ES-I3 (cell line): Measurements from ENCODE around the gene CDH4.

Source experiments
- H3K36me3 ChIP-seq: 2 replicates; pipeline ENCODE4 v1.6.1; 2013; ENCODE audit warnings: mild to moderate bottlenecking, low read length, control low read depth, moderate library complexity; ENCODE audit not compliant: insufficient read depth
- H3K4me1 ChIP-seq: 2 replicates; pipeline ENCODE4 v1.6.1; 2013; ENCODE audit warnings: mild to moderate bottlenecking, control low read depth, low read length; ENCODE audit not compliant: insufficient read depth
- H3K9ac ChIP-seq: 2 replicates; pipeline ENCODE4 v1.6.1; 2013; ENCODE audit warnings: low read depth, mild to moderate bottlenecking, low read length, moderate library complexity
- H3K9me3 ChIP-seq: 2 replicates; pipeline ENCODE4 v1.6.1; 2013; ENCODE audit warnings: mild to moderate bottlenecking, low read length, moderate library complexity; ENCODE audit not compliant: control insufficient read depth, insufficient read depth

Gene CDH4

DNA sequence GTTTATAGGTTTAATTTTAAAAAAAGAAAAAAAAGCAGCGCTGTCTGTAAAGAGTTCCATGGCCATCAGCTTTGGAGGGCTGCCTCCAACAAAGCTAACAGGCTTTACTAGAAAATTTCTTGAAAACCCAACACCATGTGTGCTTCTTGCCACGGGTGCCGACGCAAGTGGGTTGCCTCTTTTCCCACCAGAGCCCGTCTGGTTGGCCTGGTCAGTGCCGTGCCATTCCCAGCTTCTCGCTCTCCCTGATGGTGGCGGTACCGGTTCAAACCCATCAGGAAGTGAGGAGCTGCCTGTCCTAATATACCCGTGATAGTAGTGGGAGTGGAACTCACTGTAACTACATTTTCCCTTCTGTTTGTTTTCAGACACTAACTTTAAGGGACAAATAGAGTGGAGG is 73.7 kb downstream of the CDH4 start:
- H3K36me3 ChIP-seq: no peaks in the 10 kb centered on the region
- H3K9ac ChIP-seq: no peak overlapping the region
- no peaks in the 10 kb centered on the region for H3K4me1 ChIP-seq
- H3K9me3 ChIP-seq: no peaks in the 10 kb centered on the region

DNA sequence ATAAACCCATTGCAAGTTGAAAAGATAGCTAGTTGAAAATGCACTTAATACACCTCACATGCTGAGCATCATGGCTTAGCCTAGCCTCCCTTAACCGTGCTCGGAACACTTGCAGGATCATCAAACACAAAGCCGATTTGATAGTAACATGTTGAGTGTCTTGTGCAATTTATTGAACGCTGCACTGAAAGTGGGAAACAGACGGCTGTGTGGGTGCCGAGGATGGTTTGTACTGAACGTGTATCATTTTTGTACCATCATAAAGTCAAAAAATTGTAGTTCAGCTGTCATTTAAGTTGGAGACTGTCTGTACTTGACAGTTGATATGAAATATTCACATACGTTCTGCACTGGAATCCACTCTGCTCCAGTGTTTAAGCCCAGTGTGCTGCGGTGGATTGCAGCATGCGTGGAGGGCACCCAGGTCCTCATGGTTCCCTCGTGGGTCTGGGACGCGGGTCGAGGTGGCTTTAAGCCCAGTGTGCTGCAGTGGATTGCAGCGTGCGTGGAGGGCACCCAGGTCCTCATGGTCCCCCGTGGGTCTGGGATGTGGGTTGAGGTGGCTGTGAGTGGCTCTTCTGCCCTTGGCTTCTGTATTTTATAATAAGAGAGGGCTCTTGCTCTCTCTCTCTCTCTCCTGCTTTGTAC is 77.0 kb downstream of the CDH4 start:
- Histone ChIP-seq H3K36me3 (no peaks in the 10 kb centered on the region), H3K4me1 (no peaks in the 10 kb centered on the region), H3K9me3 (no peaks in the 10 kb centered on the region), H3K9ac (no peak overlapping the region)

DNA sequence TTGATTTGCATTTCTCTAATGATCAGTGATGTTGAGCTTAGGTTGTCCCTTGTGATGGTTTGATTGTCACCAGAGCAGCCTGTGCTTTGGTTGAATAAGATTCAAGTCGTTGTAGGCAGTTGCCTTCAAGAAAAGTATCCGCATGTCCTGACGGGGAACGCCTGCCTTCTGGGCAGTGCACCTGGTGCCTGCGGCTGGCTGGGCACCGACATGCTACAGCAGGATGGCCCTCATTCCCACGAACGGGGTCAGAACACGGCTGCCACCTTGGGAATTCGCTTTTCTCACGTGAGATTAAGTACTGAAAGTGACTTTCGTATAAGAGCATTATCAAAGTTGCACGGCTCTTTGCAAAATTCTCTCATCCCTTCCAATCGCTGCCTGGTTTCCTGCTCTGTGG is 78.4 kb downstream of the CDH4 start:
- H3K9ac ChIP-seq: no peak overlapping the region
- H3K36me3 ChIP-seq: no peaks in the 10 kb centered on the region
- H3K9me3 ChIP-seq: no peaks in the 10 kb centered on the region
- H3K4me1 ChIP-seq: no peaks in the 10 kb centered on the region

DNA sequence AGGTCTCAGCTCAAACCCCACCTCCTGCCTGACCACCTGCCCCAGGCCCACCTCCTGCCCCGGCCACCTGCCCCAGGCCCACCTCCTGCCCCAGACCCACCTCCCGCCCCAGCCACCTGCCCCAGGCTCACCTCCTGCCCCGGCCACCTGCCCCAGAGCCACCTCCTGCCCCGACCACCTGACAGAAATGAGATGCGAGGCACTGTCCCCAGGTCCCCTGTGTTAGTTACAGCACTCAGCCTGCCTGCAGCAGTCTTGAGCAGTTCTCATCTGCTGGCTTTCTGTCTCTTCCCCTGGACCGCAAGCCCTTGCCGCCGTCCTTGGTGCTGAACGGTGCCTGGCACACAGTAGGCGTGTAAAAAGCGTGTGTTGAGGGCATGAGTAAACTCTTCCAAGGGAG is 79.5 kb downstream of the CDH4 start:
- no peak overlapping the region for H3K9ac ChIP-seq
- H3K36me3 ChIP-seq: no peaks in the 10 kb centered on the region

DNA sequence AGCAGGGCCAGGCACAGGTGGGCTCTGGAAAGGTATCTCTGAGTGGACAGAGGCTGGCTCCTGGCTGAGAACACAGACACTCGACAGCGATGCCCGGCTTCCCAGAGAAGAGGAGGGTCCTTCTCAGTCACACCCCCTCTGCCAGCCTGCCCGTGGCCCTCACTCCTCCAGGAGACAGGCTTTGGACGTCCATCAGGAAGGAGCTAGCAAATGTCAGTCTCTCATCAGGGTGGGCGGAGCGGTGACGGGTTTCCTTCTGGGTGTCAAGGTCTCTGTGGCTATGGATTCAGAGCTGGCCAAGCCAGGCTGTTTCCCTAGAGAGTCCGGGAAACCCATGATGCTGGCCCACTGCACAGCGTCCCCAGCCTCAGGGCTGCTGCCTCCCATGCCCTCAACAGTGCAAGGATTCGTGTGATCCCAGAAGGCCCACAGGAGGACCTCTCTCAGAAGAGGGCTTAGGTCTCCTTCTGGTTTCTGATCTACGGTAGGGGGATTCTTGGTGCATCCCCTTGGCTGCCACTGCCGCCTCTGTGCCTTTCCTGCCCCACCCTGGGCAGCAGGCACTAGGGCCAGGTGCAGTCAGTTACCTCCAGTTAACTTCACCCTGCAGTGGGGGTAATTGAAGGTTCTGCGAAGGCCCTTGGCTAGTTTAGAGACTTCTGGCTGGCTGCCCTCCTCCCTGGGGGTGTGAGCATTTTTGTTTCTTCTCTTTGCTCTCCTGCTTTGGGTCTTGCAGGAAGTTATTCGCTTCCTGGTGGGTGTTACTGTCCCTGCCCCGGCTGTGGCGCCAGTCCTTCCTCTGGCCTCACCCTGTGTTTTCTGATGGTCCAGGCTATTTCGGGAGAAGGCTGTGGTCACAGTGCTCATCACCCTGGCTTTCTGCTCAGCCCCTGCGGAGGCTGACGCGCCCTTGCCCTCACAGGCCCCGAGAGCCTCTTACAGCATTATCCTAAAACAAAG is 80.2 kb downstream of the CDH4 start:
- Histone ChIP-seq H3K9ac (no peak overlapping the region), H3K4me1 (no peaks in the 10 kb centered on the region), H3K9me3 (no peaks in the 10 kb centered on the region), H3K36me3 (no peaks in the 10 kb centered on the region)

More for the DNA sequence above, 79.5 kb downstream of the CDH4 start:
- Histone ChIP-seq H3K4me1 (no peaks in the 10 kb centered on the region), H3K9me3 (no peaks in the 10 kb centered on the region)

DNA sequence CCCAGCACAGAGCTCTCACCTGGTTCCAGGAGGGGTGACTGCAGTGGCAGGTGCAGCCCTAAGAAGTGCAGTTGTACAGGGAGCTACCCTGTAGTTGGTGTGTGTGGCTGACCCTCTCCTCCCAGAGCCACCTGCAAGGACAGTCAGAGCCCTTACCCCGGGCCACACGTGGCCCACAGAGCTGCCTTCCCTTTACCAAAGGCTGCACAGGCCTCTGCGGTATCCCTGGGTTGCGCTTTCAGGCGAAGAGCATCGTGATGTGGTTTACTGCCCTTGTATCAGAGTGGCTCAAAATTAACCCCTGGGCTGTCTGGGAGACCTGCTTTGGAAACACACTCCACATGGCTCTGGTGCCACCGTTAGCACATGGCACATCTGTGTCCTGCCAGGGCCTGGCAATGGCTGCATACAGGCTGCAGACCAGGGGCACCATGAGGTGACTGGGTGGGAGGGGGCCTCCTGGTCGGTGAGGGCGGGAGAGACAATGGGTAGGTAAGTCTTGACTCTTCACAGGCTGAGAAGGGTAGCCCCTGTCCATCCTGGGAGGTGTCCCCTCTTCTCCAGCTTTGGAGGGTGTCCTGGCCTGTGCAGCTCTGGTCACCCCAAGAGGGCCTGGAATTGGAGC is 81.5 kb downstream of the CDH4 start:
- Histone ChIP-seq H3K9me3 (no peaks in the 10 kb centered on the region), H3K9ac (no peak overlapping the region)

DNA sequence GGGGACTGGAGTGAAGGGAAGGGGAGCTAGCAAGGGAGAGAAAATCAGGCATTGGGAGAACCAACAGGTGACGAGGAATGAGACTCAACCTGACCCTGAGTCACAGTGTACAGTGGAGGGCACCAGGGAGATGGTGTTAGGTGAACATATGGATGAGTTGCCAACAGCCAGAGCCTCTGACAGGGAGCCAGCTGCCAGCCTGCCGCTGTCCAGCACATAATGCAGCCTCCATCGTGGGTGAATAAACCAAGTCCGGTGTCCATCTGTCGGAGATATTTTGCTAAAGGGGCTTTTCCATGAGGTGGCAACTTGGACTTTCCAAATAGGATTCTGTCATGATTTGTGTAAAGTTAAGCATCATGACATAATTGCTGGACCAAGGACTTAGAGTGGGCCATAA is 88.1 kb downstream of the CDH4 start:
- Histone ChIP-seq H3K9me3 (no peaks in the 10 kb centered on the region), H3K9ac (no peak overlapping the region), H3K4me1 (no peaks in the 10 kb centered on the region), H3K36me3 (no peaks in the 10 kb centered on the region)

More for the DNA sequence above, 81.5 kb downstream of the CDH4 start:
- Histone ChIP-seq H3K36me3 (no peaks in the 10 kb centered on the region), H3K4me1 (no peaks in the 10 kb centered on the region)

DNA sequence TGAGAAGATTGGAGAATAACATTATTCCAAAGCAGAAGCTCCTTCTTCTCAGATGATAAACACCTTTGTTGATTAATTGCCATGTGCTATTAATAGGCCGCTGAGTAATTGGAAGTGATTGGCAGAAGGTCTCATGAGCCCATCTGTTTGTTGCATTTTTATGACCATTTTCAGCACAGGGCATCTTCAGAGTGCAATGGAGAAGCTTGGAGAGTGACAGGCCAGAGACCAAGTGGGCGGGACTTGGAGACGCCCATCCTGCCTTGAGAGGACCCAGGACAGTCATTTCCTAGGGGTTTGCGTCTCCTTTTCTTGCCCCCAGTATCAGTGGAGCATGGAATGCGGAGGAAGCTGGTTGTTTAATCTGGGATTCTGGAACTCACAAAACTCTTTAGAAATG is 89.5 kb downstream of the CDH4 start:
- Histone ChIP-seq H3K9me3 (no peaks in the 10 kb centered on the region), H3K9ac (no peak overlapping the region), H3K4me1 (no peaks in the 10 kb centered on the region), H3K36me3 (no peaks in the 10 kb centered on the region)

DNA sequence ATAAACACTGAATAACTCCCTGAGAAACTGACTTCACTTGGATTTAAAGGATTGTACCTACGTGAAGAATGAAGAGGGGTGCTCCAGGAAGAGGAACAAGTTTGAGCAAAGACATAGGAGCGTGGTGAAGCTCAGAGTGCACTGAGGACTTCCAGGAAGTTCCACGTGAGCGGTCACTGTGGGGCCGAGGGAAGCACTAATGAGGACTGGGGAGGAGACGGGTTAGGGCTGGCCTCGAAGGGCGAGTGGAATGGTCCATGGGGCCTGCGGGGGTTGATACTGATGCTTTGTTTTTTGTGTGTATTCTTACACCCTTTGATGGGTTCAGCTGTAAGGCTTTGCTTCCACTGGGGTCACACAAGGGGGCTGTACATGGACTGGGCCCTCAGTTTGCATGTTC is 91.9 kb downstream of the CDH4 start:
- Histone ChIP-seq H3K9me3 (no peaks in the 10 kb centered on the region), H3K4me1 (no peaks in the 10 kb centered on the region; the same call in 1 of the 2 replicates), H3K9ac (no peak overlapping the region), H3K36me3 (no peaks in the 10 kb centered on the region)

DNA sequence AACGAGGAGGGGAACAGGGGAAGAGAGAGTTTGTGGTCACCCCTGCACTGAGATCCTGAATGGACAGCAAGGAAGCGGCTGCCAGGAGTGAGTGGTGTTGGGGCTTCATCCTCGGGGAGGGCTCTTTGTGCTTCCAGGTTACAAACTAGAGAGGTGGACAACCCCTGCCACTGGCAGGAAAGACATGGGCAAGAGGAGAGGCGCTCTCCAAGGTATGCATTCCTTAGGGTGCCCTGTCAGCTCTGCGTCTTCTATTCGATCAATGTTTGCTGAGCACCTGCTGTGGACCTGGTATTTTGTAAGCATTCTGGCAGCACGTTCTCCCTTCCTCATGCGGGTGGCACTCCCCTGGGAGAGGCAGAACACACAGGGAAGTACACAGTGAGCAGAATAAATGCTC is 93.6 kb downstream of the CDH4 start:
- Histone ChIP-seq H3K4me1 (no peaks in the 10 kb centered on the region; the same call in 1 of the 2 replicates), H3K36me3 (no peaks in the 10 kb centered on the region), H3K9me3 (no peaks in the 10 kb centered on the region), H3K9ac (no peak overlapping the region)

DNA sequence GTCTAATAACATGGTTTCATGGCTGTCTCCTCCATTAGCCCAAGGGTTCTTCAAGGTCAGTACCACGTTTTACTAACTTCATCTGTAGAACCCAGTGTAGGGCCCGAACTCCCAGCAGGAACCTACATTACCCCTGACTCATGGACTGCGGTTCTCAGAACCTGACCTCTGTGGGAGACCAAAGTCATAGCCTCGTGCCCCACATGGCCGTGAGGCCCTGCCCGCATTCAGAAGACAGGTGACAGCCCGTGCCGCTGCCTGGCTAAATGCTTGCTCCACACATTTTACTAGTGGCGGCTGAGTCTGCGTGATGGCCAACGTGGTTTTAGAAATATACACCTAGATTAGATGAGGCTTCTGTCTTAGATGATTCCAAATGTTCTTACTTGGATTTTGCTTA is 94.9 kb downstream of the CDH4 start:
- H3K36me3 ChIP-seq: no peaks in the 10 kb centered on the region
- no peaks in the 10 kb centered on the region; the same call in 1 of the 2 replicates for H3K4me1 ChIP-seq
- no peak overlapping the region for H3K9ac ChIP-seq
- no peaks in the 10 kb centered on the region for H3K9me3 ChIP-seq

DNA sequence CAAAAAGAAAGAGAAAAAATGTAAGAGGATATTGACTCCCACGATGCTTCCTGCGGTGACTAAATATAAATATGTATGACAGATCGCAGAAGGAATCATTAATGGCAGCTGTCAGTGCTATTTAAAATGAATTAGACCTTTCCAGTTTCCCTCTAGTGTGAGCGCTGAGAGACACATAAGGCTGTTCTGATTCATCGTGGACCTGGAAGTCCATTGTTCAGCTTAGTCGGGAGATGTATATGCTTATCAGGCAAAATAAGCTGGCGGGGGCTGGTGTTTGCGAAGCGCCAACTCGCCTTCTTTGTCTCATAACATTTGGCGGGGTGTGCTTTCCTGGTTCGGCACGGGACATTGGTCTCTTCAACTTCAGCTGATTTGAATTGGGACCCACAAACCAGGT is 95.4 kb downstream of the CDH4 start:
- H3K9me3 ChIP-seq: no peaks in the 10 kb centered on the region
- no peaks in the 10 kb centered on the region for H3K36me3 ChIP-seq
- H3K4me1 ChIP-seq: no peaks in the 10 kb centered on the region; the same call in 1 of the 2 replicates
- H3K9ac ChIP-seq: no peak overlapping the region

DNA sequence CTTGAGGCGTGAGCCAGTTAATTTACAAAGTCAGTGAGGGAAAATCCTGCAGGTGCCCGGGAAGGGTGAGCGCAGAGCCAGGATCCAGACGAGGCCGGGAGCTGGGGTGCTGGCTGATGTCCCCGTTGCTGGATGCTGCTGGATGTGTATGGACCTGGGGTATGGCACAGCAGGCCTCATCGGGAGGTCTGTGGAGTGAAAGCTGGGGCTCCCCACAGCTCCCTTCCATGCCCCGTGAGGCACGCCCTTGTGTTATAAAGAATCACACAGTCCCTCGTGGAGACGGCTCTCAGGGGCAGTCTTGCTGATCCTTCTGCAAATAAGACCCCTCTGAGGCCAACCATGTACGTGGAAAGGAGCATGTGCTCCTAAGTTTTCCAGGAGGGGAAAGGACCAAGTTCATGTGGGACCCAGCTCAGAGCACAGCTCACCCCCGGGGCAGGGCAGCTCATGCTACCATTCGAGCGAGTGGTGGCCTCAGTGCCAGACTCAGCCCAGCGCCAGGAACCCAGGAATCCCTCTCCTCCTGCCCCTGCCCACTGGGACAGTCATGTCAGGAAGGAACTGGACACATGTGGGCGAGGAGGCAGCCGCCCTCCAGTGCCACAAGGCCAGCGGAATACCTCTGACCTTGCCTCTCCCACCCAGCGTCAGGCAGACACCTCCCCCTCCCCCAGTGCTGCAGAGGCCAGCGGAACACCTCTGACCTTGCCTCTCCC is 97.5 kb downstream of the CDH4 start:
- Histone ChIP-seq H3K4me1 (no peaks in the 10 kb centered on the region; the same call in none of the 2 replicates), H3K9ac (no peak overlapping the region), H3K36me3 (no peaks in the 10 kb centered on the region), H3K9me3 (no peaks in the 10 kb centered on the region)
